ENCODE data around the gene CCDC30. TPM values are rescaled to one million over a fixed set of nuclear protein-coding genes. Genes with fewer than 3 reads are reported as not detected.
A peak's percentile ranks its signal among the peaks of the same experiment; 100 is the strongest.

The CCDC30 gene
- total and polyA plus RNA-seq, 7 experiments from 2014 or later, result 0.26 to 5.3 (median 4.0) TPM

GRCh38 chr1:42676534-42677087 is 213.5 kb downstream of the CCDC30 start:
- no peak overlapping the region for H3K27ac ChIP-seq (ENCODE audit: low read depth, low read length)

GRCh38 chr1:42679364-42679983 is 216.4 kb downstream of the CCDC30 start:
- Mint-ChIP-seq H3K36me3 (peaks cover 0 to 27% (median 20%) of the 10 kb centered on the region in 5 donors), H3K4me1 (peaks cover 24 to 42% (median 30%) of the 10 kb centered on the region in 7 donors), H3K27me3 (no peaks in the 10 kb centered on the region), H3K27ac (peak overlapping the region in 2 of 9 donors; percentile 0 to 96), H3K9me3 (peaks cover 0 to 2% (median 0%) of the 10 kb centered on the region in 11 donors), H3K4me3 (peak overlapping the region in 4 of 10 donors; percentile 50 to 99 (median 93))
- H3K9me3 ChIP-seq (ENCODE audit: control insufficient read depth in 2 of 3, low read length in 3 of 3), result no peaks in the 10 kb centered on the region
- no peak for ATAC-seq
- no peak overlapping the region for H3K27ac ChIP-seq (ENCODE audit: low read depth, low read length)
- H3K4me3 ChIP-seq (ENCODE audit: low read length), result no peak overlapping the region
- no peak for DNase-seq
- intact Hi-C loops (cut with micrococcal nuclease), result no loop called here
- POLR2A ChIA-PET, result interaction anchor here (1.5 to 2.8 kb wide), 2 partner anchors 19 to 21 kb away, joined by 3 to 6 read pairs; no protein-coding TSS in a partner anchor
- H3K4me1 ChIP-seq (ENCODE audit: control insufficient read depth in 2 of 2, insufficient read depth in 2 of 2, low read length in 2 of 2), result peaks cover 16 to 23% of the 10 kb centered on the region in 2 donors
- H3K27me3 ChIP-seq (ENCODE audit: control insufficient read depth in 2 of 2, insufficient read depth in 2 of 2, low read length in 2 of 2), result no peaks in the 10 kb centered on the region
- CTCF ChIA-PET, result no interaction called here
- H3K36me3 ChIP-seq (ENCODE audit: control insufficient read depth in 2 of 3, insufficient read depth in 3 of 3, low read length in 3 of 3), result peaks cover 0 to 21% (median 7%) of the 10 kb centered on the region in 3 experiments

More at GRCh38 chr1:42676534-42677087, 213.5 kb downstream of the CCDC30 start:
- DNase-seq, result no peak
- H3K27ac Mint-ChIP-seq, result no peak overlapping the region
- peaks cover 11 to 35% (median 22%) of the 10 kb centered on the region in 7 donors for H3K4me1 Mint-ChIP-seq
- H3K36me3 ChIP-seq (ENCODE audit: control insufficient read depth in 2 of 3, insufficient read depth in 3 of 3, low read length in 3 of 3), result peaks cover 0 to 35% (median 7%) of the 10 kb centered on the region in 3 experiments
- no peaks in the 10 kb centered on the region for H3K27me3 ChIP-seq (ENCODE audit: control insufficient read depth in 2 of 2, insufficient read depth in 2 of 2, low read length in 2 of 2)
- intact Hi-C loops (cut with micrococcal nuclease), result no loop called here
- no peaks in the 10 kb centered on the region for H3K27me3 Mint-ChIP-seq
- peaks cover 8 to 15% of the 10 kb centered on the region in 2 donors for H3K4me1 ChIP-seq (ENCODE audit: control insufficient read depth in 2 of 2, insufficient read depth in 2 of 2, low read length in 2 of 2)
- ATAC-seq, result no peak
- H3K4me3 Mint-ChIP-seq, result no peak overlapping the region
- peaks cover 3 to 33% (median 15%) of the 10 kb centered on the region in 5 donors for H3K36me3 Mint-ChIP-seq
- no peaks in the 10 kb centered on the region for H3K9me3 ChIP-seq (ENCODE audit: control insufficient read depth in 2 of 3, low read length in 3 of 3)
- ChIA-PET POLR2A (no interaction called here), CTCF (no interaction called here)
- H3K9me3 Mint-ChIP-seq, result no peaks in the 10 kb centered on the region
- no peak overlapping the region for H3K4me3 ChIP-seq (ENCODE audit: low read length)

- CTCF ChIA-PET, result no interaction called here
- intact Hi-C loops (cut with micrococcal nuclease), result loop anchor here (5.0 to 10.0 kb wide), 3 partner anchors 103 to 1265 kb away; partner anchors contain the start of gene IPO13 (in 1 of the 2)
- peak overlapping the region in 8 of 10 donors; percentile 43 to 99 (median 92) for H3K4me3 Mint-ChIP-seq
- peaks cover 30 to 47% (median 36%) of the 10 kb centered on the region in 7 donors for H3K4me1 Mint-ChIP-seq
- H3K27me3 ChIP-seq (ENCODE audit: control insufficient read depth in 2 of 2, insufficient read depth in 2 of 2, low read length in 2 of 2), result no peaks in the 10 kb centered on the region
- peaks cover 0 to 32% (median 24%) of the 10 kb centered on the region in 5 donors for H3K36me3 Mint-ChIP-seq
- peaks cover 0 to 15% (median 6%) of the 10 kb centered on the region in 3 experiments for H3K36me3 ChIP-seq (ENCODE audit: control insufficient read depth in 2 of 3, insufficient read depth in 3 of 3, low read length in 3 of 3)
- no peak overlapping the region for H3K4me3 ChIP-seq (ENCODE audit: low read length)
- peak overlapping the region in 4 of 9 donors; percentile 39 to 97 (median 96) for H3K27ac Mint-ChIP-seq
- no peak overlapping the region for H3K27ac ChIP-seq (ENCODE audit: low read depth, low read length)
- H3K27me3 Mint-ChIP-seq, result no peaks in the 10 kb centered on the region
- POLR2A ChIA-PET, result interaction anchor here (0.9 to 4.8 kb wide), 4 partner anchors 20 to 492 kb away, joined by 3 to 85 read pairs (median 25); partner anchors contain the start of genes C1orf50, CFAP57, EBNA1BP2 and P3H1
- H3K9me3 ChIP-seq (ENCODE audit: control insufficient read depth in 2 of 3, low read length in 3 of 3), result no peaks in the 10 kb centered on the region
- DNase-seq (no peak), ATAC-seq (no peak)
- H3K9me3 Mint-ChIP-seq, result peaks cover 0 to 2% (median 0%) of the 10 kb centered on the region in 11 donors
- peaks cover 21 to 28% of the 10 kb centered on the region in 2 donors for H3K4me1 ChIP-seq (ENCODE audit: control insufficient read depth in 2 of 2, insufficient read depth in 2 of 2, low read length in 2 of 2)
Observed at GRCh38 chr1:42680055-42680454, 217.0 kb downstream of the CCDC30 start.

GRCh38 chr1:42680921-42681683 is 218.0 kb downstream of the CCDC30 start:
- intact Hi-C loops (cut with micrococcal nuclease), result loop anchor here (1.0 to 10.0 kb wide), 4 partner anchors 104 to 1264 kb away; partner anchors contain the start of gene IPO13 (in 1 of the 2)
- no peaks in the 10 kb centered on the region for H3K27me3 ChIP-seq (ENCODE audit: control insufficient read depth in 2 of 2, insufficient read depth in 2 of 2, low read length in 2 of 2)
- Mint-ChIP-seq H3K9me3 (peaks cover 0 to 2% (median 0%) of the 10 kb centered on the region in 11 donors), H3K27ac (peak overlapping the region; percentile 93 to 98 (median 97)), H3K4me3 (peak overlapping the region; percentile 91 to 99 (median 96)), H3K27me3 (no peaks in the 10 kb centered on the region), H3K36me3 (peaks cover 0 to 25% (median 19%) of the 10 kb centered on the region in 5 donors), H3K4me1 (peaks cover 38 to 58% (median 46%) of the 10 kb centered on the region in 7 donors)
- peak in 7 of 9 donors; percentile 45 to 61 (median 52) for DNase-seq
- peaks cover 0 to 6% (median 0%) of the 10 kb centered on the region in 3 experiments for H3K36me3 ChIP-seq (ENCODE audit: control insufficient read depth in 2 of 3, insufficient read depth in 3 of 3, low read length in 3 of 3)
- ChIA-PET CTCF (interaction anchor here (0.6 kb wide), 1 partner anchor 486 kb away, joined by 6 read pairs; no protein-coding TSS in a partner anchor), POLR2A (interaction anchor here (0.9 to 4.8 kb wide), 9 partner anchors 9 to 491 kb away, joined by 3 to 85 read pairs (median 12); partner anchors contain the start of genes C1orf50, CCDC30, CFAP57 and EBNA1BP2)
- H3K27ac ChIP-seq (ENCODE audit: low read depth, low read length), result peak overlapping the region; percentile 82
- H3K9me3 ChIP-seq (ENCODE audit: control insufficient read depth in 2 of 3, low read length in 3 of 3), result no peaks in the 10 kb centered on the region
- H3K4me3 ChIP-seq (ENCODE audit: low read length), result peak overlapping the region; percentile 74
- H3K4me1 ChIP-seq (ENCODE audit: control insufficient read depth in 2 of 2, insufficient read depth in 2 of 2, low read length in 2 of 2), result peaks cover 27 to 39% of the 10 kb centered on the region in 2 donors
- no peak for ATAC-seq

- peak within 1 kb of the TSS; percentile 95 to 99 (median 98) for H3K4me3 Mint-ChIP-seq
- H3K27me3 Mint-ChIP-seq, result no peaks in the 10 kb centered on the region
- peak within 1 kb of the TSS; percentile 93 to 98 (median 97) for H3K27ac Mint-ChIP-seq
- H3K36me3 ChIP-seq (ENCODE audit: control insufficient read depth in 2 of 3, insufficient read depth in 3 of 3, low read length in 3 of 3), result peaks cover 0 to under 1% (median 0%) of the 10 kb centered on the region in 3 experiments
- intact Hi-C loops (cut with micrococcal nuclease), result loop anchor here (1.0 to 10.0 kb wide), 17 partner anchors 24 to 1263 kb away; partner anchors contain the start of genes C1orf50 (in 2 of the 2), CCDC30 (in 2 of the 2), CFAP57 (in 2 of the 2) and EBNA1BP2 (in 2 of the 2)
- no peaks in the 10 kb centered on the region for H3K9me3 ChIP-seq (ENCODE audit: control insufficient read depth in 2 of 3, low read length in 3 of 3)
- DNase-seq (peak; percentile 85 to 98 (median 97)), ATAC-seq (peak; percentile 94)
- H3K36me3 Mint-ChIP-seq, result peaks cover 0 to 24% (median 15%) of the 10 kb centered on the region in 5 donors
- peaks cover 35 to 47% of the 10 kb centered on the region in 2 donors for H3K4me1 ChIP-seq (ENCODE audit: control insufficient read depth in 2 of 2, insufficient read depth in 2 of 2, low read length in 2 of 2)
- peak within 1 kb of the TSS; percentile 82 for H3K27ac ChIP-seq (ENCODE audit: low read depth, low read length)
- H3K27me3 ChIP-seq (ENCODE audit: control insufficient read depth in 2 of 2, insufficient read depth in 2 of 2, low read length in 2 of 2), result no peaks in the 10 kb centered on the region
- H3K9me3 Mint-ChIP-seq, result peaks cover 0 to 2% (median 0%) of the 10 kb centered on the region in 11 donors
- ChIA-PET CTCF (interaction anchor here (0.6 to 1.0 kb wide), 2 partner anchors 12 to 164 kb away, joined by 3 read pairs; partner anchors contain the start of gene ZNF691), POLR2A (interaction anchor here (0.6 to 4.8 kb wide), 23 partner anchors 9 to 490 kb away, joined by 3 to 85 read pairs (median 5); partner anchors contain the start of genes C1orf50, CCDC30, CFAP57 and EBNA1BP2)
- peaks cover 42 to 66% (median 54%) of the 10 kb centered on the region in 7 donors for H3K4me1 Mint-ChIP-seq
- H3K4me3 ChIP-seq (ENCODE audit: low read length), result peak within 1 kb of the TSS; percentile 74
Observed at GRCh38 chr1:42681741-42682483, 218.8 kb downstream of the CCDC30 start, which contains the start of gene YBX1. TSS of gene YBX1 (plus strand) at chr1:42682418. CDS start at chr1:42682566, 148 bp downstream.

Measured in naive thymus-derived CD4-positive, alpha-beta T cell (primary cell).